A549 (cell line): ENCODE data around the gene CCSER1. TPM values are rescaled to one million over a fixed set of nuclear protein-coding genes. Genes with fewer than 3 reads are reported as not detected.
"Not testable (repeated sequence)": the region's sequence is repeated elsewhere in the genome, so short reads cannot be mapped to it uniquely, and the experiment has no call there.

Experiments used
- ATAC-seq, 2 experiments: fragments of 200-7000 bp in 1 of 2; fragments of >200 bp in 1 of 2; cut with Nextera tagmentation in 1 of 2; cut with Tn5 transposase in 1 of 2; 3 replicates each; pipeline versions ENCODE4 v1.8.0 to v1.9.1; 2018 to 2020; ENCODE audit warnings: mild to moderate bottlenecking in 1 of 2, moderate library complexity in 1 of 2
- CTCF ChIA-PET: fragments of 300-600 bp; sonication (Branson Sonifier 250); formaldehyde crosslinking; extraction: SDS; loops from one replicate; lab custom pipeline; 2021; ENCODE audit warnings: antibody characterized with exemption, inconsistent platforms; lab: Yijun Ruan, JAX
- POLR2A ChIA-PET: fragments of 350-600 bp; formaldehyde crosslinking; extraction: SDS; loops from one replicate; lab custom pipeline; 2021; ENCODE audit warnings: antibody characterized with exemption, inconsistent platforms; lab: Yijun Ruan, JAX
- DNase-seq, 2 experiments: peaks; one replicate each; pipeline versions ENCODE4 v3.0.0 to v3.0.0-alpha.2; 2011 to 2016; ENCODE audit warnings: low read depth in 1 of 2, low spot score in 1 of 2
- FAIRE-seq: peaks from 2 replicates; lab custom pipeline; 2011; peaks lifted over from hg19 to GRCh38; lab: Jason Lieb, UNC
- H3K27ac ChIP-seq, 2 experiments: fragments of >200 bp; sonication (Bioruptor Twin); formaldehyde crosslinking; 3 replicates each; pipeline ENCODE4 v1.5.1; 2016 to 2017
- H3K4me1 ChIP-seq: fragments of >200 bp; sonication (Bioruptor Twin); formaldehyde crosslinking; 3 replicates; pipeline ENCODE4 v1.6.1; 2016
- H3K4me2 ChIP-seq: fragments of >200 bp; sonication (Bioruptor Twin); formaldehyde crosslinking; 3 replicates; pipeline ENCODE4 v1.6.1; 2016
- H3K4me3 ChIP-seq: fragments of >200 bp; sonication (Bioruptor Twin); formaldehyde crosslinking; 3 replicates; pipeline ENCODE4 v1.5.1; 2016
- H3K9me3 ChIP-seq: fragments of >200 bp; sonication (Bioruptor Twin); formaldehyde crosslinking; 3 replicates; pipeline ENCODE4 v1.6.1; 2016
- CBX8 ChIP-seq: fragments of 200-600 bp; sonication (generic); IDR thresholded peaks from 2 replicates; pipeline ENCODE4 v1.6.1; 2016
- CEBPB ChIP-seq, 2 experiments: fragments of >200 bp in 1 of 2; sonication (Bioruptor Twin) in 1 of 2; formaldehyde crosslinking in 1 of 2; IDR thresholded peaks; 2 replicates each; pipeline ENCODE4 v1.6.1; 2012 to 2016
- CHD2 ChIP-seq: fragments of 150-350 bp; IDR thresholded peaks from 2 replicates; pipeline ENCODE4 v1.6.1; 2014; ENCODE audit warnings: low read length; ENCODE audit not compliant: partially characterized antibody
- ELK1 ChIP-seq: fragments of 150-350 bp; IDR thresholded peaks from 2 replicates; pipeline ENCODE4 v1.6.1; 2014; ENCODE audit warnings: low read depth, mild to moderate bottlenecking, low read length
- EP300 ChIP-seq, 2 experiments: fragments of >200 bp; sonication (Bioruptor Twin); formaldehyde crosslinking; IDR thresholded peaks; 2 replicates in 1 of 2; 3 replicates in 1 of 2; pipeline ENCODE4 v1.6.1; 2016 to 2017
- FOSB ChIP-seq: fragments of 250-450 bp; sonication (Bioruptor Pico); IDR thresholded peaks from 2 replicates; pipeline ENCODE4 v1.5.0; 2020; ENCODE audit warnings: mild to moderate bottlenecking, moderate library complexity
- HEYL ChIP-seq: fragments of 250-450 bp; sonication (Bioruptor Pico); IDR thresholded peaks from 2 replicates; pipeline ENCODE4 v1.8.0; 2021; ENCODE audit warnings: mild to moderate bottlenecking, moderate library complexity
- KDM5A ChIP-seq: fragments of 200-600 bp; sonication (generic); IDR thresholded peaks from 2 replicates; pipeline ENCODE4 v1.6.1; 2016; ENCODE audit warnings: antibody characterized with exemption, mild to moderate bottlenecking
- MAZ ChIP-seq: fragments of 150-350 bp; IDR thresholded peaks from 2 replicates; pipeline ENCODE4 v1.6.1; 2014; ENCODE audit warnings: antibody characterized with exemption, low read depth, low read length, borderline replicate concordance
- MYC ChIP-seq: IDR thresholded peaks from 2 replicates; pipeline ENCODE4 v1.6.1; 2012; ENCODE audit warnings: mild to moderate bottlenecking, inconsistent platforms, low read length, improper control_type of control experiment, borderline replicate concordance
- PBX3 ChIP-seq: IDR thresholded peaks from 2 replicates; pipeline ENCODE4 v1.6.1; 2012
- RAD21 ChIP-seq, 2 experiments: fragments of >200 bp in 1 of 2; sonication (Bioruptor Twin) in 1 of 2; formaldehyde crosslinking in 1 of 2; IDR thresholded peaks in 1 of 2; conservative IDR thresholded peaks in 1 of 2; 2 replicates in 1 of 2; 3 replicates in 1 of 2; pipeline ENCODE4 v1.6.1; 2012 to 2018; ENCODE audit warnings: inconsistent platforms in 1 of 2
- RNF2 ChIP-seq: fragments of 200-600 bp; sonication (generic); IDR thresholded peaks from 2 replicates; pipeline ENCODE4 v1.6.1; 2016; ENCODE audit warnings: low read depth, mild to moderate bottlenecking, antibody characterized with exemption, moderate library complexity, borderline replicate concordance
- SREBF2 ChIP-seq: fragments of 450-650 bp; IDR thresholded peaks from 2 replicates; pipeline ENCODE4 v1.6.1; 2014; ENCODE audit warnings: mild to moderate bottlenecking, moderate library complexity
- TP53 ChIP-seq: fragments of 250-450 bp; sonication (Bioruptor Pico); IDR thresholded peaks from 2 replicates; pipeline ENCODE4 v1.5.0; 2021; ENCODE audit warnings: mild to moderate bottlenecking, moderate library complexity
- ZFP36 ChIP-seq: fragments of 450-650 bp; IDR thresholded peaks from 2 replicates; pipeline ENCODE4 v1.6.1; 2014; ENCODE audit warnings: borderline replicate concordance; ENCODE audit not compliant: partially characterized antibody
- ZSCAN20 ChIP-seq: fragments of 250-450 bp; sonication (Bioruptor Pico); IDR thresholded peaks from 2 replicates; pipeline ENCODE4 v1.8.0; 2022; ENCODE audit warnings: mild to moderate bottlenecking, moderate library complexity
- WGBS: methylation state at CpG from one replicate; pipeline ENCODE4 v1.1.6; 2017; ENCODE audit errors: missing lambda C conversion rate; 5-methylcytosine and 5-hydroxymethylcytosine counted together
- polyA plus RNA-seq, 4 experiments: library from polyadenylated mRNA; depleted of rRNA in 3 of 4; stranded (reverse); fragments of >200 nt; fragmentation: RNase III in 1 of 4; extraction: RNeasy Plus Mini Kit Qiagen cat#74134 plus additional on column Dnase treatment in 1 of 4; gene quantifications; 2 replicates in 3 of 4; 3 replicates in 1 of 4; pipeline ENCODE4 v1.2.3, GENCODE V29; 2011 to 2017
- TF ChIP-seq, protein P1 (sequence below): IDR thresholded peaks from 2 replicates; pipeline ENCODE4 v1.6.1; 2012; ENCODE audit warnings: low read depth, borderline replicate concordance
- TF ChIP-seq, protein P2 (sequence below): fragments of >200 bp; sonication (Bioruptor Twin); formaldehyde crosslinking; IDR thresholded peaks from 3 replicates; pipeline ENCODE4 v1.5.1; 2016
- TF ChIP-seq, protein P3 (sequence below): fragments of 450-650 bp; IDR thresholded peaks from 2 replicates; pipeline ENCODE4 v1.6.1; 2014; ENCODE audit warnings: antibody characterized with exemption

CCSER1 gene
- polyA plus RNA-seq, 2 of the 4 experiments (the other 2 are of a cell fraction) = 0.06 TPM; not detected in 1

DNA sequence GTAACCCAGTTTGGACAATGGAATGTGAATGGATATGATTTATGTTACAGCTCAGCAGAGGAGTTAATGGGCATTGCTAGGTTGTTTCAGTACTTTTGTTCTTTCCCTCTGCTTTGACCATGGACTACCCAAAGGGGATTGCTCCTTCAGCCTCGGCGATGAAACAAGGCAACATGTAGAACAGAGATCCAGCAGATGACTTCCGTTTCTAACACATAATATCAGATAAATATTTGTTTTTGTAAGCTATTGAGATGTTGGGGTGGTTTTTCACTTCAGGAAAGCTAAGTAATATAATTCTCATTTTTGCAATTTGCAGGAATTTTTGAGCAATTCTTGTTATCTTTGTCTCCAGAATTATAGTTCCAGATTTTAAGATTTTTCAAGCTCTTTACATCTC is 1241.9 kb downstream of the CCSER1 start:
- 35% methylated on average over 3 of the region's 3 CpGs for WGBS
- Histone ChIP-seq H3K4me2 (no peak overlapping the region), H3K9me3 (no peaks in the 10 kb centered on the region), H3K4me3 (no peak overlapping the region)
- ATAC-seq = no peak
- POLR2A ChIA-PET = no interaction called here
- TF ChIP-seq TP53 (CRISPR knock-in tag) (no peak), RAD21 (conservative IDR thresholded peaks at IDR 0.05 in 1 of 2, IDR thresholded peaks at IDR 0.05 in 1 of 2) (no peak), RNF2 (no peak), KDM5A (no peak), HEYL (CRISPR knock-in tag) (no peak), SREBF2 (no peak), EP300 (IDR thresholded peaks at IDR 0.05) (no peak), CHD2 (no peak), ELK1 (no peak), CBX8 (no peak), CEBPB (IDR thresholded peaks at IDR 0.05) (no peak)
- TF ChIP-seq, protein P1, sequence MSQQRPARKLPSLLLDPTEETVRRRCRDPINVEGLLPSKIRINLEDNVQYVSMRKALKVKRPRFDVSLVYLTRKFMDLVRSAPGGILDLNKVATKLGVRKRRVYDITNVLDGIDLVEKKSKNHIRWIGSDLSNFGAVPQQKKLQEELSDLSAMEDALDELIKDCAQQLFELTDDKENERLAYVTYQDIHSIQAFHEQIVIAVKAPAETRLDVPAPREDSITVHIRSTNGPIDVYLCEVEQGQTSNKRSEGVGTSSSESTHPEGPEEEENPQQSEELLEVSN = no peak
- TF ChIP-seq, protein P2, sequence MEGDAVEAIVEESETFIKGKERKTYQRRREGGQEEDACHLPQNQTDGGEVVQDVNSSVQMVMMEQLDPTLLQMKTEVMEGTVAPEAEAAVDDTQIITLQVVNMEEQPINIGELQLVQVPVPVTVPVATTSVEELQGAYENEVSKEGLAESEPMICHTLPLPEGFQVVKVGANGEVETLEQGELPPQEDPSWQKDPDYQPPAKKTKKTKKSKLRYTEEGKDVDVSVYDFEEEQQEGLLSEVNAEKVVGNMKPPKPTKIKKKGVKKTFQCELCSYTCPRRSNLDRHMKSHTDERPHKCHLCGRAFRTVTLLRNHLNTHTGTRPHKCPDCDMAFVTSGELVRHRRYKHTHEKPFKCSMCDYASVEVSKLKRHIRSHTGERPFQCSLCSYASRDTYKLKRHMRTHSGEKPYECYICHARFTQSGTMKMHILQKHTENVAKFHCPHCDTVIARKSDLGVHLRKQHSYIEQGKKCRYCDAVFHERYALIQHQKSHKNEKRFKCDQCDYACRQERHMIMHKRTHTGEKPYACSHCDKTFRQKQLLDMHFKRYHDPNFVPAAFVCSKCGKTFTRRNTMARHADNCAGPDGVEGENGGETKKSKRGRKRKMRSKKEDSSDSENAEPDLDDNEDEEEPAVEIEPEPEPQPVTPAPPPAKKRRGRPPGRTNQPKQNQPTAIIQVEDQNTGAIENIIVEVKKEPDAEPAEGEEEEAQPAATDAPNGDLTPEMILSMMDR = no peak
- TF ChIP-seq, all 56 proteins: peak for 0
- no peak for DNase-seq
- Histone ChIP-seq H3K4me1 (no peaks in the 10 kb centered on the region), H3K27ac (no peak overlapping the region)
- CTCF ChIA-PET = no interaction called here
- FAIRE-seq = no peak

DNA sequence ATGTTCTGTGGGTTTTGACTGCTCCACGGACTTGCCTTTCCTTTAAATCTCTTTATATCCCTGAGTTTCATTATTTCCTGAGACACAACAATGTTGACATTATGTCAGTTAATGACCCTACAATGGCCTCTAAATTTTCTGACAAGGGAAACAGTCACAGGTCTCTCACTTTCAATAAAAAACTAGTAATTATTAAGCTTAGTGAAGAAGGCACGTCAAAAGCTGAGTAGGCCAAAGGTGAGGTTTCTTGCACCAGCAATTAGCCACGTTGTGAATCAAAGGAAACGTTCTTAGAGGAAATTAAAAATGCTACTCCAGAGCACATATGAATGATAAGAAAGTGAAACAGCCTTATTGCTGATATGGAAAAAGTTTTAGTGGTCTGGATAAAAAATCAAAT is 1246.4 kb downstream of the CCSER1 start:
- TF ChIP-seq, protein P3, sequence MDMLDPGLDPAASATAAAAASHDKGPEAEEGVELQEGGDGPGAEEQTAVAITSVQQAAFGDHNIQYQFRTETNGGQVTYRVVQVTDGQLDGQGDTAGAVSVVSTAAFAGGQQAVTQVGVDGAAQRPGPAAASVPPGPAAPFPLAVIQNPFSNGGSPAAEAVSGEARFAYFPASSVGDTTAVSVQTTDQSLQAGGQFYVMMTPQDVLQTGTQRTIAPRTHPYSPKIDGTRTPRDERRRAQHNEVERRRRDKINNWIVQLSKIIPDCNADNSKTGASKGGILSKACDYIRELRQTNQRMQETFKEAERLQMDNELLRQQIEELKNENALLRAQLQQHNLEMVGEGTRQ = no peak
- TF ChIP-seq FOSB (CRISPR knock-in tag) (no peak), ZFP36 (no peak), SREBF2 (no peak), KDM5A (no peak), MAZ (no peak), MYC (no peak), ZSCAN20 (CRISPR knock-in tag) (no peak), PBX3 (no peak), HEYL (CRISPR knock-in tag) (no peak)
- FAIRE-seq = no peak
- ChIA-PET POLR2A (no interaction called here), CTCF (no interaction called here)
- Histone ChIP-seq H3K27ac (no peak overlapping the region), H3K4me3 (no peak overlapping the region), H3K4me2 (no peak overlapping the region), H3K4me1 (no peaks in the 10 kb centered on the region), H3K9me3 (no peaks in the 10 kb centered on the region)
- ATAC-seq = no peak
- DNase-seq = no peak
- WGBS = 6% methylated on average over 4 of the region's 4 CpGs

DNA sequence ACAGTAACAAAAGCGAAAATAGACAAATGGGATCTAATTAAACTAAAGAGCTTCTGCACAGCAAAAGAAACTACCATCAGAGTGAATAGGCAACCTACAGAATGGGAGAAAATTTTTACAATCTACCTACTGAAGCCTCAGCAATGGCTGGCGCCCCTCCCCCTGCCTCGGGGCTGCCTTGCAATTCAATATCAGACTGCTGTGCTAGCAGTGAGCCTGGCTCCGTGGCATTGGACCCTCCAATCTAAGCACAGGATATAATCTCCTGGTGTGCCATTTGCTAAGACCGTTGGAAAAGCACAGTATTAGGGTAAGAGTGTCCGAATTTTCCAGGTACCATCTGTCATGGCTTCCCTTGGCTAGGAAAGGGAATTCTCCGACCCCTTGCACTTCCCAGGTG is 1278.2 kb downstream of the CCSER1 start:
- H3K4me3 ChIP-seq, DNase-seq, CTCF ChIA-PET, ATAC-seq, H3K9me3 ChIP-seq, FAIRE-seq, POLR2A ChIA-PET, H3K4me2 ChIP-seq, H3K27ac ChIP-seq, H3K4me1 ChIP-seq: not testable (repeated sequence)
- WGBS = 3% methylated on average over 7 of the region's 7 CpGs
